Neural crest cell (in vitro differentiated cells): ENCODE measurements around the gene VDR. TPM values are rescaled to one million over a fixed set of nuclear protein-coding genes. Genes with fewer than 3 reads are reported as not detected.
A peak's percentile ranks its signal among the peaks of the same experiment; 100 is the strongest.

Source experiments
- DNase-seq: peaks from one replicate; pipeline ENCODE4 v3.0.0; 2021; ENCODE audit warnings: low read depth, mixed read lengths, low spot score
- H3K27ac Mint-ChIP-seq: one replicate; pipeline ENCODE4 v1.8.0; 2021; ENCODE audit warnings: mild to moderate bottlenecking, mixed read lengths; ENCODE audit not compliant: unreplicated experiment
- H3K27me3 Mint-ChIP-seq: 2 replicates; pipeline ENCODE4 v1.8.0; 2021; ENCODE audit warnings: low read depth, mild to moderate bottlenecking, mixed read lengths
- H3K36me3 Mint-ChIP-seq: 2 replicates; pipeline ENCODE4 v1.8.0; 2021; ENCODE audit warnings: low read depth, mild to moderate bottlenecking, mixed read lengths
- H3K4me1 Mint-ChIP-seq: 2 replicates; pipeline ENCODE4 v1.8.0; 2021; ENCODE audit warnings: mixed read lengths
- H3K4me3 Mint-ChIP-seq: one replicate; pipeline ENCODE4 v1.8.0; 2021; ENCODE audit warnings: mild to moderate bottlenecking, mixed read lengths
- H3K9me3 Mint-ChIP-seq: 2 replicates; pipeline ENCODE4 v1.8.0; 2021; ENCODE audit warnings: mixed read lengths
- CTCF ChIP-seq: fragments of 200-600 bp; sonication (generic); conservative IDR thresholded peaks from 2 replicates; pipeline ENCODE4 v1.5.0; 2021; ENCODE audit warnings: antibody characterized with exemption, mild to moderate bottlenecking
- total RNA-seq: library from RNA; stranded (reverse); gene quantifications from 2 replicates; pipeline ENCODE4 v1.2.1, GENCODE V29; 2021

VDR gene
- total RNA-seq, 1 donor from 2014 or later = not detected

GRCh38 chr12:47799357-47799955 lies 105.3 kb downstream of the VDR start:
- H3K27me3 Mint-ChIP-seq = no peaks in the 10 kb centered on the region
- no peak for DNase-seq
- H3K4me1 Mint-ChIP-seq = peaks cover 43% of the 10 kb centered on the region
- H3K27ac Mint-ChIP-seq = peak overlapping the region; percentile 27
- no peak overlapping the region for H3K4me3 Mint-ChIP-seq
- H3K36me3 Mint-ChIP-seq = no peaks in the 10 kb centered on the region
- no peak for TF ChIP-seq CTCF
- H3K9me3 Mint-ChIP-seq = no peaks in the 10 kb centered on the region

GRCh38 chr12:47798382-47798948 lies 106.3 kb downstream of the VDR start:
- no peaks in the 10 kb centered on the region for H3K27me3 Mint-ChIP-seq
- no peak for TF ChIP-seq CTCF
- no peaks in the 10 kb centered on the region for H3K36me3 Mint-ChIP-seq
- H3K4me3 Mint-ChIP-seq = no peak overlapping the region
- no peaks in the 10 kb centered on the region for H3K9me3 Mint-ChIP-seq
- H3K4me1 Mint-ChIP-seq = peaks cover 36% of the 10 kb centered on the region
- no peak overlapping the region for H3K27ac Mint-ChIP-seq
- DNase-seq = no peak

- no peak for DNase-seq
- peaks cover 27% of the 10 kb centered on the region for H3K4me1 Mint-ChIP-seq
- H3K27ac Mint-ChIP-seq = no peak overlapping the region
- no peak overlapping the region for H3K4me3 Mint-ChIP-seq
- H3K27me3 Mint-ChIP-seq = no peaks in the 10 kb centered on the region
- no peaks in the 10 kb centered on the region for H3K9me3 Mint-ChIP-seq
- H3K36me3 Mint-ChIP-seq = no peaks in the 10 kb centered on the region
- TF ChIP-seq CTCF = peak; percentile 47
Measured at GRCh38 chr12:47797441-47797840, 107.4 kb downstream of the VDR start.

GRCh38 chr12:47795814-47796411 lies 108.9 kb downstream of the VDR start:
- H3K4me1 Mint-ChIP-seq = peaks cover 13% of the 10 kb centered on the region
- H3K36me3 Mint-ChIP-seq = no peaks in the 10 kb centered on the region
- no peak for DNase-seq
- H3K27me3 Mint-ChIP-seq = no peaks in the 10 kb centered on the region
- no peak overlapping the region for H3K4me3 Mint-ChIP-seq
- H3K27ac Mint-ChIP-seq = no peak overlapping the region
- no peaks in the 10 kb centered on the region for H3K9me3 Mint-ChIP-seq
- no peak for TF ChIP-seq CTCF

- no peak for DNase-seq
- H3K9me3 Mint-ChIP-seq = no peaks in the 10 kb centered on the region
- peaks cover 9% of the 10 kb centered on the region for H3K4me1 Mint-ChIP-seq
- no peak overlapping the region for H3K4me3 Mint-ChIP-seq
- H3K36me3 Mint-ChIP-seq = no peaks in the 10 kb centered on the region
- no peak for TF ChIP-seq CTCF
- H3K27me3 Mint-ChIP-seq = no peaks in the 10 kb centered on the region
- H3K27ac Mint-ChIP-seq = no peak overlapping the region
Measured at GRCh38 chr12:47795121-47795813, 109.5 kb downstream of the VDR start.
